ENCODE data around the gene ALDOB. TPM values are rescaled to one million over a fixed set of nuclear protein-coding genes. Genes with fewer than 3 reads are reported as not detected.

The ALDOB gene
- total RNA-seq, 2 donors from 2014 or later = not detected

GRCh38 chr9:101381833-101382342 lies 53.7 kb downstream of the ALDOB start:
- no peak overlapping the region for H3K4me3 Mint-ChIP-seq
- no peak for DNase-seq (ENCODE audit: low spot score)

GRCh38 chr9:101381118-101381517 lies 54.5 kb downstream of the ALDOB start:
- no peak overlapping the region for H3K4me3 Mint-ChIP-seq
- ATAC-seq = no peak
- H3K9me3 Mint-ChIP-seq = peaks cover 12% of the 10 kb centered on the region

More at GRCh38 chr9:101381833-101382342, 53.7 kb downstream of the ALDOB start:
- peaks cover 12% of the 10 kb centered on the region for H3K9me3 Mint-ChIP-seq
- peaks cover 5% of the 10 kb centered on the region for H3K36me3 Mint-ChIP-seq
- H3K4me1 Mint-ChIP-seq (ENCODE audit: low read depth in 2 of 2) = no peaks in the 10 kb centered on the region
- no peak for ATAC-seq
- H3K27ac Mint-ChIP-seq = no peak overlapping the region
- peaks cover 0 to 18% of the 10 kb centered on the region in 2 donors for H3K27me3 Mint-ChIP-seq

GRCh38 chr9:101380295-101380694 lies 55.3 kb downstream of the ALDOB start:
- Mint-ChIP-seq H3K4me1 (ENCODE audit: low read depth in 2 of 2) (no peaks in the 10 kb centered on the region), H3K27me3 (peaks cover 11 to 28% of the 10 kb centered on the region in 2 donors), H3K27ac (no peak overlapping the region), H3K9me3 (peaks cover 9% of the 10 kb centered on the region), H3K36me3 (peaks cover 13% of the 10 kb centered on the region), H3K4me3 (no peak overlapping the region)
- no peak for ATAC-seq
- DNase-seq (ENCODE audit: low spot score) = no peak

More at GRCh38 chr9:101381118-101381517, 54.5 kb downstream of the ALDOB start:
- no peaks in the 10 kb centered on the region for H3K4me1 Mint-ChIP-seq (ENCODE audit: low read depth in 2 of 2)
- peaks cover 9% of the 10 kb centered on the region for H3K36me3 Mint-ChIP-seq
- peaks cover 7 to 23% of the 10 kb centered on the region in 2 donors for H3K27me3 Mint-ChIP-seq
- no peak for DNase-seq (ENCODE audit: low spot score)
- no peak overlapping the region for H3K27ac Mint-ChIP-seq

GRCh38 chr9:101376111-101376848 lies 59.3 kb downstream of the ALDOB start:
- H3K4me1 Mint-ChIP-seq (ENCODE audit: low read depth in 2 of 2) = no peaks in the 10 kb centered on the region
- ATAC-seq (no peak), DNase-seq (ENCODE audit: low spot score) (no peak)
- peaks cover 3% of the 10 kb centered on the region for H3K9me3 Mint-ChIP-seq
- H3K4me3 Mint-ChIP-seq = no peak overlapping the region
- no peak overlapping the region for H3K27ac Mint-ChIP-seq
- peaks cover 13% of the 10 kb centered on the region for H3K36me3 Mint-ChIP-seq
- peaks cover 17 to 35% of the 10 kb centered on the region in 2 donors for H3K27me3 Mint-ChIP-seq

- Mint-ChIP-seq H3K27me3 (peaks cover 19 to 39% of the 10 kb centered on the region in 2 donors), H3K27ac (no peak overlapping the region), H3K4me1 (ENCODE audit: low read depth in 2 of 2) (no peaks in the 10 kb centered on the region), H3K9me3 (peaks cover 3% of the 10 kb centered on the region), H3K36me3 (peaks cover 13% of the 10 kb centered on the region), H3K4me3 (no peak overlapping the region)
- no peak for ATAC-seq
- no peak for DNase-seq (ENCODE audit: low spot score)
Observed at GRCh38 chr9:101375546-101375945, 60.0 kb downstream of the ALDOB start.

GRCh38 chr9:101372327-101373118 lies 63.1 kb downstream of the ALDOB start:
- Mint-ChIP-seq H3K9me3 (no peaks in the 10 kb centered on the region), H3K4me3 (no peak overlapping the region), H3K27ac (no peak overlapping the region), H3K27me3 (peaks cover 19 to 35% of the 10 kb centered on the region in 2 donors), H3K36me3 (peaks cover 8% of the 10 kb centered on the region), H3K4me1 (ENCODE audit: low read depth in 2 of 2) (no peaks in the 10 kb centered on the region)
- ATAC-seq (no peak), DNase-seq (ENCODE audit: low spot score) (no peak)

GRCh38 chr9:101371813-101372212 lies 63.8 kb downstream of the ALDOB start:
- Mint-ChIP-seq H3K27ac (no peak overlapping the region), H3K36me3 (peaks cover 8% of the 10 kb centered on the region), H3K9me3 (no peaks in the 10 kb centered on the region), H3K4me1 (ENCODE audit: low read depth in 2 of 2) (no peaks in the 10 kb centered on the region), H3K27me3 (peaks cover 19 to 36% of the 10 kb centered on the region in 2 donors), H3K4me3 (no peak overlapping the region)
- DNase-seq (ENCODE audit: low spot score) (no peak), ATAC-seq (no peak)

Other genes with a start within 250 kb of the ALDOB start
- under 1 TPM in 1 of 2 donors, not detected in 1; 0.07 TPM for gene BAAT, start 50.8 kb downstream of the ALDOB start, total RNA-seq
- 10 to 100 TPM in 1 of 2 donors, 1 to 10 TPM in 1; 9.1 to 10.5 TPM for gene MRPL50, start 37.2 kb downstream of the ALDOB start, total RNA-seq
- 10 to 100 TPM; 11.1 to 12.6 TPM for gene ZNF189, start 36.9 kb downstream of the ALDOB start, total RNA-seq
- gene RNF20, start 98.1 kb upstream of the ALDOB start, total RNA-seq = 10 to 100 TPM; 39.3 to 46.0 TPM
- not detected for gene PPP3R2, start 159.2 kb upstream of the ALDOB start, total RNA-seq

All from natural killer cell treated with Interleukin-12 subunit alpha and Interleukin-12 subunit beta and Interleukin-15 and Interleukin-18, amount 100 ng/mL, for 72 hours (primary cell).